Activated CD8-positive, alpha-beta memory T cell treated with anti-CD3 and anti-CD28 coated beads, Interleukin-2, amount 10 ng/mL, durations not matched to agents 7 days and 5 days (primary cell): ENCODE results near the gene CDCA7L. TPM values are rescaled to one million over a fixed set of nuclear protein-coding genes. Genes with fewer than 3 reads are reported as not detected.

Experiments
- ATAC-seq: fragments of 150-1000 bp; cut with Tn5 transposase; one replicate; pipeline ENCODE4 v1.10.0; 2021; ENCODE audit warnings: moderate library complexity
- CTCF ChIA-PET: fragments of 350-600 bp; sonication (Branson Sonifier 250); formaldehyde crosslinking; loops from one replicate; lab custom pipeline; 2021; ENCODE audit warnings: antibody characterized with exemption; lab: Charles Lee
- DNase-seq: peaks from one replicate; pipeline ENCODE4 v3.0.0-alpha.2; 2020
- H3K27ac Mint-ChIP-seq: one replicate; pipeline ENCODE4 v1.8.0; 2021; ENCODE audit warnings: mild to moderate bottlenecking, mixed read lengths
- H3K27me3 Mint-ChIP-seq: one replicate; pipeline ENCODE4 v1.8.0; 2021; ENCODE audit warnings: mixed read lengths
- H3K36me3 Mint-ChIP-seq: one replicate; pipeline ENCODE4 v1.8.0; 2021; ENCODE audit warnings: mild to moderate bottlenecking, mixed read lengths
- H3K4me1 Mint-ChIP-seq: one replicate; pipeline ENCODE4 v1.8.0; 2021; ENCODE audit warnings: mixed read lengths
- H3K4me3 Mint-ChIP-seq: one replicate; pipeline ENCODE4 v1.8.0; 2021; ENCODE audit warnings: mild to moderate bottlenecking, moderate library complexity, mixed read lengths
- H3K9me3 Mint-ChIP-seq: one replicate; pipeline ENCODE4 v1.8.0; 2022; ENCODE audit warnings: low read depth, mixed read lengths
- total RNA-seq, 2 experiments: library from RNA; stranded (reverse); gene quantifications; one replicate each; pipeline ENCODE4 v1.2.3, GENCODE V29; 2021

CDCA7L gene, protein sequence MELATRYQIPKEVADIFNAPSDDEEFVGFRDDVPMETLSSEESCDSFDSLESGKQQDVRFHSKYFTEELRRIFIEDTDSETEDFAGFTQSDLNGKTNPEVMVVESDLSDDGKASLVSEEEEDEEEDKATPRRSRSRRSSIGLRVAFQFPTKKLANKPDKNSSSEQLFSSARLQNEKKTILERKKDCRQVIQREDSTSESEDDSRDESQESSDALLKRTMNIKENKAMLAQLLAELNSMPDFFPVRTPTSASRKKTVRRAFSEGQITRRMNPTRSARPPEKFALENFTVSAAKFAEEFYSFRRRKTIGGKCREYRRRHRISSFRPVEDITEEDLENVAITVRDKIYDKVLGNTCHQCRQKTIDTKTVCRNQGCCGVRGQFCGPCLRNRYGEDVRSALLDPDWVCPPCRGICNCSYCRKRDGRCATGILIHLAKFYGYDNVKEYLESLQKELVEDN
- 100 to 1,000 TPM in 1 of 2 experiments, 10 to 100 TPM in 1; 59.0 to 103 TPM for total RNA-seq

DNA sequence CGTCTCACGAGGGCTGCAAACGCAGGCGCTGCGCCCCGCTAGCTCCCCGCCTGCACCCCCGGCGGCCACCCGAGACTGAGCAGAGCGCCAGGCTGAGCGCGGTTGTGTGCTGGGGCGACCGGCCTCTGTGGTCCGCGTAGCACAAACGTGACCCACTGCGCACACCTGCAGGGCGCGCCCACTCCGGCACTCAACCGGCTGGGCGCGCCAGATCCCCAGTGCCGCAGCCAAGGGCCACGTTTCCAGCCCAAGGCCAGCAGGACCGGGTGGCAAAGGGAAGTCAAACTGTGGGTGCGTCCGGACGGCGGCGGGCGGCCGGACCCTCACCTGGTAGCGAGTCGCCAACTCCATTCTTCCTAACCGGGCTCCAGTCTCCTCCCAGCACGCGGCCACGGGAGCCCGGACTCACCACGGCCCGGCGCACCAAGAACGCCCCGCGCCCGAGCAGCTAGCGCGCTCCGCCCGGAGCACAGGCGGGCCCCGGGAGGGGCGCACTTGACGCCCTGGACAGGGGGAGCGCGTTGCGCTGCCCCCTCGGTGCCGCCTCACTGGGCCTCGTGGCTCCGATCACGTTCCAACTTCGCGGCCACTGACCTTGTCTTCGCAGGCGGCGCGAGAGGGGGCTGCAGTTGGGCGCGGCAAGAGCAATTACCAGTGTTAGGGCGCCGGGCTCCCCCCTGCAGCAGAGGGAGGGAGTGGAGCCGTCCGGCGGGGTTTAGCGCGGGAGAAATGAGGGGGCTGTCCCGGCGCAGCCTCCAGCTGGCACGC is at the start of gene CDCA7L:
CDCA7L (minus strand) TSS at position 446 of the 768 bp plus-strand sequence; CDS start at position 351, 95 bp downstream.
- peak; percentile 80 for DNase-seq
- Mint-ChIP-seq H3K36me3 (peaks cover 10% of the 10 kb centered on the region), H3K4me3 (peak within 1 kb of the TSS; percentile 85), H3K4me1 (peaks cover 61% of the 10 kb centered on the region), H3K27me3 (peaks cover 38% of the 10 kb centered on the region), H3K9me3 (no peaks in the 10 kb centered on the region), H3K27ac (peak within 1 kb of the TSS; percentile 89)
- ATAC-seq = peak; percentile 92
- CTCF ChIA-PET = interaction anchor here (0.7 to 1.9 kb wide), 6 partner anchors 9 to 682 kb away, joined by 3 to 5 read pairs (median 4); no protein-coding TSS in a partner anchor

DNA sequence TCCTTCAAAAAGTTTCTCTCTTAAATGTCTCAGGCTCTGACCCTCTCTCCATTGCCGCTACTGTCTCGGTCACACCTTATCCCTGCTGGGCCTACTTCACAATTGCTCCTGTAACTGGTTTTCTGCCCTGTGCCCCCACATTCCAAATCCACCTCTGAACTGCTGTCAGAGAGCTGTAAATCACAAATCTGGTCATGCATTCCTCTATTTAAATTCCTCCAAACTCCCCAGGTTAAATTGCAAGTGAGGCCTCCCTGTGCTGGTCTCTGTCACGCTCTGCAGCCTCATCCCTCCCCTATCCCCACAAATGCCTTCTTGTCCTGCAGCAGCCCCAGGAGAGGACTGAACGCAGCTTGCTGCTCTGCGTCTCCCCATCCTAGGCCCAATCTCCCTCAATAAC is 40.4 kb upstream of the CDCA7L start:
- Mint-ChIP-seq H3K9me3 (no peaks in the 10 kb centered on the region), H3K36me3 (no peaks in the 10 kb centered on the region), H3K4me1 (no peaks in the 10 kb centered on the region), H3K27ac (no peak overlapping the region), H3K27me3 (peaks cover 11% of the 10 kb centered on the region), H3K4me3 (no peak overlapping the region)
- CTCF ChIA-PET = interaction anchor here (0.9 kb wide), 1 partner anchor 15 kb away, joined by 3 read pairs; no protein-coding TSS in a partner anchor
- no peak for DNase-seq
- ATAC-seq = no peak

DNA sequence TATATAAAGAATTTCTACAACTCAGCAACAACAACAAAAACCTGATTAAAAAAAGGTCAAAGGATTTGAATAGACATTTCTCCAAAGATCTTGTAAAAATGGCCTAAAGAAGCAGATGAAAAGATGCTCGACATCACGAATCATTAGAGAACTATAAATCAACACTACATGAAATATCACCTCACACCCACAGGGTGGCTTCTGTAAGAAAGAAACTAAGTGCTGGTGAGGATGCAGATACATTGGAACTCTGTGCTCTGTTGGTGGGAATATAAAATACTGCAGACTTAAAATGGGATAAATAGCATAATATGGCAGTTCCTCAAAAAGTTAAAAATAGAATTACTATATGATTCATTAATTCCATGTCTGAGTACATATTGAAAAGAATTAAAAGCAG is 38.3 kb upstream of the CDCA7L start:
- CTCF ChIA-PET = interaction anchor here (1.4 kb wide), 1 partner anchor 14 kb away, joined by 3 read pairs; no protein-coding TSS in a partner anchor
- no peaks in the 10 kb centered on the region for H3K4me1 Mint-ChIP-seq
- no peak for DNase-seq
- H3K4me3 Mint-ChIP-seq = no peak overlapping the region
- H3K36me3 Mint-ChIP-seq = no peaks in the 10 kb centered on the region
- no peak for ATAC-seq
- H3K27me3 Mint-ChIP-seq = peaks cover 7% of the 10 kb centered on the region
- no peak overlapping the region for H3K27ac Mint-ChIP-seq
- H3K9me3 Mint-ChIP-seq = no peaks in the 10 kb centered on the region

DNA sequence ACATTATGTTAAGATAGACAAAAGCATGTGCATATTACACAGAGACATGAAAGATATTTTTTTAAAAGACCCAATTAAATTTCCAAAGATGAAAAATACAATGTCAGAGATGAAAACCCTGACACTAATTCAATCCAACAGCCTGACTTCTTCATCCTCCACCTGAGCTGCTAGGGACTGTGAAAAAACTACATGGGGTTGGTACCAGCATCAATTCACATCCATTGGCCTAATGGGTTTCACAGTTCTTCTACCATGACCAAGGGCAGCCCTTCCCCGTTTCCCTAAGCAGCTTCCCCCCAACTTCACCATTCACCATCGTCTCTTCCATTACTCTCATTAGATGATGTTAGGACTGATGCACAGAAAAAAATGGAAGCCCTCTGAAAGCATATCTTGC is 37.4 kb upstream of the CDCA7L start:
- ATAC-seq = no peak
- CTCF ChIA-PET = interaction anchor here (1.4 kb wide), 1 partner anchor 13 kb away, joined by 3 read pairs; no protein-coding TSS in a partner anchor
- H3K4me1 Mint-ChIP-seq = no peaks in the 10 kb centered on the region

DNA sequence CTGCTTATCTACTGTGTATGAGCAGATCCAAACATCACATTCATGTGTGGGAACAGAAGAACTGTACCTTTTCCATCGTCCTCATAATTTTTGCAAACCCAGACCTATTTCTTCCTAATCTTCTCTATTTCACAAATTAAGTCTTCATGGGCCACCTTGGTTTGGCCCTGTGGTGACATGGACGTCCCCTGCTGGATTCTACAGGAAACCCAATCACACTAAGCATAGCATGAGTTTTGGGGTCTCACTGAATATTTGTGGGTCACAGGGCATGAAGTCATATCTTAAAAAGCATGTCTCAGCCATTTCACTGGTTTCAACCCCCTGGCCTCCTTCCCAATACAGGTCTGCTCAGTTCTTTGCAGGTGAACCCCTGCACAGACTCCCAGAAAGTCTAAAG is 35.8 kb upstream of the CDCA7L start:
- Mint-ChIP-seq H3K27me3 (peaks cover 7% of the 10 kb centered on the region), H3K4me3 (no peak overlapping the region), H3K4me1 (no peaks in the 10 kb centered on the region), H3K9me3 (no peaks in the 10 kb centered on the region), H3K27ac (no peak overlapping the region), H3K36me3 (no peaks in the 10 kb centered on the region)
- DNase-seq (no peak), ATAC-seq (no peak)
- CTCF ChIA-PET = no interaction called here

More for the DNA sequence above, 37.4 kb upstream of the CDCA7L start:
- H3K4me3 Mint-ChIP-seq = no peak overlapping the region
- no peaks in the 10 kb centered on the region for H3K9me3 Mint-ChIP-seq
- H3K36me3 Mint-ChIP-seq = no peaks in the 10 kb centered on the region
- H3K27me3 Mint-ChIP-seq = peaks cover 7% of the 10 kb centered on the region
- no peak for DNase-seq
- H3K27ac Mint-ChIP-seq = no peak overlapping the region

DNA sequence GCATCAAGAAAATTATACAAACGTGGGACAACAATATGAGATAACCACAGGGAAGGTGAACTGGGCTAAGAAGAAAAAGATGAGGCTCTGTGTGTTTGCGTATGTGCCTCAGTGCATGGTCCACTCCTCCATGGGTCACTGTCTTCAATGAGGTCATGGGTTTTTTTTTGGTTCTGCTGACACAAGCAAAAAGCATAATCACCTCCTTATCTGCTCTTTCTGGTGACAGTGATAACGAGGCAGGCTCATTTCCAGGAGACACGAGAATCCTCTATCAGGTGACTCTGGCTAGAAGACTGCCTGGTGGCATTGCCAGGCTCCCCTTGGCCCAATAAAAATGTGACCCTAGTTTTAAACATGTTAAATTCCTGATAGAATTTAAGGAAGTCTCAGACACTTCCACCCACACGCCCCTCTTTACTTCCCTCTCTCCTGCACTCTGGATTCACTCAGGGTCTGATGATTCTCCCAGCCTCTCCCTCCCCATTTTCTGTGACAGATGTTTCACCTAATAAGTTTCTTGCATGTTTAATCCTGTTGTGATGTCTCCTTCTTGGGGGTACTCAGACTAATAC is 35.3 kb upstream of the CDCA7L start:
- H3K9me3 Mint-ChIP-seq = no peaks in the 10 kb centered on the region
- no peaks in the 10 kb centered on the region for H3K36me3 Mint-ChIP-seq
- H3K4me1 Mint-ChIP-seq = no peaks in the 10 kb centered on the region
- DNase-seq (no peak), ATAC-seq (no peak)
- H3K27me3 Mint-ChIP-seq = peaks cover 7% of the 10 kb centered on the region
- CTCF ChIA-PET = interaction anchor here (1.3 kb wide), 1 partner anchor 20 kb away, joined by 4 read pairs; no protein-coding TSS in a partner anchor
- no peak overlapping the region for H3K4me3 Mint-ChIP-seq
- H3K27ac Mint-ChIP-seq = no peak overlapping the region

DNA sequence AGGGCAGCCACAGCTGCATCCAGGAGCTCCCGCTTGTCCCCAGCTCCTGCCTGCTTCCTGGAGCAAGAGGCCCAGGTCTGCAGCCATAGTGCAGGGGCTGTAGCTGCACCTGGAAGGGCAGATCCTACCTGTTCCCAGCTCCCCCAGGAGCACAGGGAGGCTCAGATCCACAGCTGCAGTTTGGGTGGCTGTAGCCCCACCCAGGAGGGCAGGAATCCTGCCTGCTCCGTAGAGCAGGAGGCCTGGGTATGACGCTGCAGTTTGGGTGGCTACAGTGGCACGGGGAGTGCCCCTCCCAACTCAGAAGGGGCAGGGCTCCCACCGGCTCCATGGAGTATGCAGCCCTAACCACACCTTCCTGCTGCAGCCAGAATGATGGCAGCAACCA is 26.7 kb upstream of the CDCA7L start:
- H3K27me3 Mint-ChIP-seq = peaks cover 20% of the 10 kb centered on the region
- CTCF ChIA-PET = no interaction called here
- no peak overlapping the region for H3K27ac Mint-ChIP-seq
- no peak for ATAC-seq
- H3K36me3 Mint-ChIP-seq = no peaks in the 10 kb centered on the region
- no peak overlapping the region for H3K4me3 Mint-ChIP-seq
- DNase-seq = no peak
- no peaks in the 10 kb centered on the region for H3K9me3 Mint-ChIP-seq
- peaks cover 9% of the 10 kb centered on the region for H3K4me1 Mint-ChIP-seq

DNA sequence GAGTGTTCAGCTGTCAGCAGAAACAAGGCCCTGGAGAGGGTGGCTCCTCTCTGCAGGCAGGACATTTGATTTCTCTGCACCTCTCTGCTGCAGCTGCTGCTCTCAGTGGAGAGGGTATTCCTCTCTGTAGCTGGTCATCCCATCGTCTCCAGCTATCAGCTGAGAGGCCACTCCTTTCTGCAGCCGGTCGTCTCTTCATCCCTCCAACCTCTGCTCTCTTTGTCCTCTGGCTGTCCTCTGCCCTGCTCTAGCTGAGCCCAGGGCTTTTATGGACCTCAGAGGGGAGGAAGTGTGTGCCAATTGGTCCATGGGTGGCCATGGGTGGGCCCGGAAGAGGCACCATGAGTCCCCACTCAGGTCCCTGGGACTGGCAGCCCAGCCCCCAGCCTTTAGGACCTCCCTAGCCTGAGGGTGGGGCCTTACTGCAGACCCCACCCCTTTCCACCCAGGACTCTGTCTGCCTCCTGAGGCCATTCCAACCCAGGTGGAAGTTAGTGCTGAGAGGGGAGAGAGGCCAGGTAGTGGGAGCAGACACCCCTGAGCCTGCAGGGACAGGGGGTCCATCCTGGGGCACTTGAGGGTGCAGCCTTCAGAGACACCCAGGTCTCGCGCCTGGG is 26.2 kb upstream of the CDCA7L start:
- CTCF ChIA-PET = no interaction called here
- ATAC-seq = no peak

DNA sequence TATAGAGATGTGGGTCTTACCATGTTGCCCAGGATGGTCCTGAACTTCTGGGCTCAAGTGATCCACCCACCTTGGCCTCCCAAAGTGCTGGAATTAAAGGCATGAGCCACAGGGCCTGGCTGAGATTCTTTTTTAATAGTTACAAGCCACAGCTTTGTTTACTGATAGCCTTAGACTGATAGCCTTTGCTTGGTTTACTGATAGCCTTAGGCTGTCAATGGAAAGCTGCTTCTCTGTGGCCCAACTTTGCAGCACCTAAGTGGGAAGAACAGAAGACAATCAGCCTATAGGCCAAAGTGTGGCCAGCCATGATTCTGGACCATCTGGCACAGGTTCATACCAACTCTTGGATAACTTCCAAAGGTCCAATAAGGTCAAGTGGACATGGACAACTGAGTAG is 24.1 kb upstream of the CDCA7L start:
- Mint-ChIP-seq H3K9me3 (no peaks in the 10 kb centered on the region), H3K27ac (no peak overlapping the region), H3K27me3 (peaks cover 18% of the 10 kb centered on the region), H3K4me3 (no peak overlapping the region), H3K36me3 (no peaks in the 10 kb centered on the region), H3K4me1 (peaks cover 9% of the 10 kb centered on the region)
- CTCF ChIA-PET = interaction anchor here (1.3 kb wide), 1 partner anchor 13 kb away, joined by 3 read pairs; no protein-coding TSS in a partner anchor
- ATAC-seq = no peak
- no peak for DNase-seq

More for the DNA sequence above, 26.2 kb upstream of the CDCA7L start:
- H3K27ac Mint-ChIP-seq = no peak overlapping the region
- peaks cover 20% of the 10 kb centered on the region for H3K27me3 Mint-ChIP-seq
- H3K4me1 Mint-ChIP-seq = peaks cover 9% of the 10 kb centered on the region
- H3K9me3 Mint-ChIP-seq = no peaks in the 10 kb centered on the region
- DNase-seq = no peak
- H3K36me3 Mint-ChIP-seq = no peaks in the 10 kb centered on the region
- H3K4me3 Mint-ChIP-seq = no peak overlapping the region

DNA sequence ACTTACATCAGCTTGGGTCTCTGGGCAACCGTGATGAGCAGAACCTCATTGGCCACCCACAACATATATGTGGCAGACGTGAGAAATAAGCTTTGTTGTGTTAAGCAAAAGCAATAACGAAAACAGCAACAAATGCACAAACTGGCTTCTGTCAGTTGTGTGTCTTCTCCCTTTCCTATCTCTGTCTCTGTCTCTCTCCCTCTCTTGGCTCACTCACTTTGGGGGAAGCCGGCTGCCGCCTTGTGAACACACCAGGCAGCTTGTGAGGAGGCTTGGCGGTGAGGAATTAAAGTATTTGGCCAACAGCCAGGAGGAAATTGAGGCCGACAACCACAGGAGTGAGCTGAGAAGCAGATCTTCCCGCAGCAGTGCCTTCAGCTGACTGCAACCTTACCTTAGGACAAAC is 21.9 kb upstream of the CDCA7L start:
- H3K27ac Mint-ChIP-seq = no peak overlapping the region
- H3K9me3 Mint-ChIP-seq = no peaks in the 10 kb centered on the region
- CTCF ChIA-PET = interaction anchor here (0.9 to 1.0 kb wide), 2 partner anchors 23 to 28 kb away, joined by 4 to 5 read pairs; partner anchors contain the start of gene CDCA7L
- H3K27me3 Mint-ChIP-seq = peaks cover 12% of the 10 kb centered on the region
- no peaks in the 10 kb centered on the region for H3K36me3 Mint-ChIP-seq
- peak; percentile 57 for ATAC-seq
- peaks cover 9% of the 10 kb centered on the region for H3K4me1 Mint-ChIP-seq
- no peak overlapping the region for H3K4me3 Mint-ChIP-seq
- DNase-seq = peak; percentile 49

DNA sequence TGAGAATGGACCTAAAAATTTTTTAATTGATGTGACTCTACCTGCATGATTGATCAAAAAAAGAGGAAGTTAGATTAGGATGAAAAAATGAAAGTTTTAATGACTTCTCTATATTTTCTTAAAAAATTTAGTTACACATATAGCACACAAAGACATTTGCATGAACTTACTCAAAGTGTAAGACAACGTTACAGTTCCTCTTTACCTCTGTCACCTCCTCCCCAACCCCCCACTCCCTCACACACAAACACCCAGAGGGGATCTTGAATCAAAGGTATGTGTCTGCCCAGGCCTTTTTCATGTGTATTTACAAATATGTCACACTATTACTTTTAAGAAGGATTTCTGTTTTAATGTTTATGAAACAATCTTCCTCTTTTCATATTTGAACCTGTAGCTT is 20.6 kb upstream of the CDCA7L start:
- CTCF ChIA-PET = interaction anchor here (0.6 kb wide), 1 partner anchor 27 kb away, joined by 3 read pairs; no protein-coding TSS in a partner anchor
- ATAC-seq (no peak), DNase-seq (no peak)
- H3K4me1 Mint-ChIP-seq = peaks cover 9% of the 10 kb centered on the region
- peaks cover 12% of the 10 kb centered on the region for H3K27me3 Mint-ChIP-seq
- H3K27ac Mint-ChIP-seq = no peak overlapping the region
- H3K4me3 Mint-ChIP-seq = no peak overlapping the region
- H3K36me3 Mint-ChIP-seq = no peaks in the 10 kb centered on the region
- H3K9me3 Mint-ChIP-seq = no peaks in the 10 kb centered on the region

DNA sequence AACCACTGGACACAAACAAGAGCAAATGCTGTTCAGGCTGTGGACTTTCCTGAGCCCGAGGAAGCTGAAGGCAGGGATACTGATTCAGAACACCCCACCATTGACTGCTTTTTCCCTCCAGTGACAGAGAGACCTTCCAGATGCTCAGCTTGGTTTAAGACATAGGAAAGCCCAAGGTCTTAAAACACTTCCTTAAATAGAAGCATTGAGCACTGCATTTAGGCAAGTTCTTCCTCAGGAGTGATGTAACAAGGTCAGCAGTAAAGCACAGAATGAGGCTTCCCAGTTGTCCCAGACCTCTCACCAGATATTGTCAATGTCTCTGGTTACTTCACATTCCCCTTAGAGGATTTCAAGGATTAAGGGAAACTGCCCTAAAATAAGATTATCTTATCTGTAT is 19.6 kb upstream of the CDCA7L start:
- DNase-seq = no peak
- H3K36me3 Mint-ChIP-seq = no peaks in the 10 kb centered on the region
- no peak overlapping the region for H3K4me3 Mint-ChIP-seq
- ATAC-seq = no peak
- H3K9me3 Mint-ChIP-seq = no peaks in the 10 kb centered on the region
- peaks cover 9% of the 10 kb centered on the region for H3K4me1 Mint-ChIP-seq
- CTCF ChIA-PET = no interaction called here
- no peak overlapping the region for H3K27ac Mint-ChIP-seq
- peaks cover 12% of the 10 kb centered on the region for H3K27me3 Mint-ChIP-seq
